ENCODE data around the gene OR1D2. TPM values are rescaled to one million over a fixed set of nuclear protein-coding genes. Genes with fewer than 3 reads are reported as not detected.

The OR1D2 gene
- total RNA-seq, result not detected in 2 replicates

DNA sequence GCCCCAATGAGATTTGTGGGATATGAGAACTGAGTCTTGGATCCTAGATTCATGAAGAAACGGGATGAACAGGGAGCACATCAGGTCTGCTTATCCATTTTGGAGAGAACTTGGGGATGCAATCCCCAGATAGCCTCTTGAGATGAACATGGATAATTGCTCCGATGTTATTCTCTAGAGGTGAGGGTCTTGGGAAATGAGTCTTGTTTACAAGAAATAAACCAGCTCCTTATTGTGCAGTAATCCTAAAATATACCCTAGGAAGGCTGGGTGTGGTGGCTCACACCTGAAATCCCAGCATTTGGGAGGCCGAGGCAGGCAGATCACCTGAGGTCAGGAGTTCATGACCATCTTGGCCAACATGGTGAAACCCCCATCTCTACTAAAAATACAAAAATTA, at the start of gene OR1D2:
TSS of gene OR1D2 (minus strand) at position 101 of the 400 bp plus-strand sequence. CDS start 11,426 bp downstream, outside the sequence.

GRCh38 chr17:3127451-3127850, 23.2 kb upstream of the OR1D2 start, which contains the start of gene OR1G1:
Gene OR1G1, minus strand, starts transcription at chr17:3127551. Its CDS starts 0 bp downstream, at chr17:3127551.

DNA sequence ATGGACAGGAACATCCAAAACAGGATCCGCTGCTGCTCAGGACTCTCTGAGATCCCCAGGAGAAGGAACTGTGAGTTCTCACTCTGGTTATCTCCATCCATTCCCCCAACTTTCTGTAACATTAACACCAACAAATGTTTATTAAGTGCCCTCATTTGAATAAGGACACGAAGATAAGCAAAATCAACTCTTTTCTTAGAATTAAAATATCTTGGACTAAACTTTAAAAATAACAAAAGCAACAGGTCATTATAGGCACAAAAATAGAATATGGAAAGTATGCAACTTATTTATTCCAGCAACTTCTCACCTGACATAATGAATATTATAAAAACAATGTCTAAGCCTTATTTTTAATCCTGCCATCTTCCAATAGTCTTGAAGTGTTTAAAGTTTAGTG, 40.7 kb downstream of the OR1D2 start, which contains the start of gene OR1D5:
TSS of gene OR1D5 (minus strand) at position 101 of the 400 bp plus-strand sequence. CDS start at position 101, 0 bp downstream.

Other genes starting within 250 kb of the OR1D2 start
- gene OR1D5, start 40.8 kb downstream of the OR1D2 start, total RNA-seq, result not detected in 2 replicates
- gene OR1G1, start 23.1 kb upstream of the OR1D2 start, total RNA-seq, result not detected in 2 replicates
- not detected in 2 replicates for gene OR1A2, start 93.1 kb upstream of the OR1D2 start, total RNA-seq
- gene OR1A1, start 103.2 kb upstream of the OR1D2 start, total RNA-seq, result not detected in 2 replicates
- gene OR3A1, start 193.9 kb upstream of the OR1D2 start, total RNA-seq, result not detected in 2 replicates